HEK293 (cell line): ENCODE measurements around the gene BCCIP.

Source experiments
- BCL11A ChIP-seq: fragments of 450-650 bp; formaldehyde crosslinking; IDR thresholded peaks from 2 replicates; pipeline ENCODE4 v1.5.1; 2016; ENCODE audit warnings: low read depth, missing biosample characterization, missing genetic modification characterization
- KLF8 ChIP-seq: fragments of 450-650 bp; formaldehyde crosslinking; IDR thresholded peaks from 2 replicates; pipeline ENCODE4 v1.5.1; 2016; ENCODE audit warnings: missing biosample characterization, missing genetic modification characterization
- OVOL3 ChIP-seq: fragments of 450-650 bp; formaldehyde crosslinking; IDR thresholded peaks from 2 replicates; pipeline ENCODE4 v1.5.1; 2016; ENCODE audit warnings: missing biosample characterization, missing genetic modification characterization
- PRDM1 ChIP-seq: fragments of 450-650 bp; formaldehyde crosslinking; IDR thresholded peaks from 2 replicates; pipeline ENCODE4; 2016; ENCODE audit warnings: missing biosample characterization, missing genetic modification characterization
- SALL2 ChIP-seq: fragments of 450-650 bp; formaldehyde crosslinking; IDR thresholded peaks from 2 replicates; pipeline ENCODE4 v1.5.0; 2017; ENCODE audit warnings: missing biosample characterization, mild to moderate bottlenecking, missing genetic modification characterization, borderline replicate concordance
- SP3 ChIP-seq: fragments of 450-650 bp; formaldehyde crosslinking; IDR thresholded peaks from 2 replicates; pipeline ENCODE4 v1.5.1; 2016; ENCODE audit warnings: missing biosample characterization, missing genetic modification characterization
- ZBTB48 ChIP-seq: fragments of 450-650 bp; formaldehyde crosslinking; IDR thresholded peaks from 2 replicates; pipeline ENCODE4 v1.5.1; 2016; ENCODE audit warnings: missing biosample characterization, missing genetic modification characterization
- ZFP69B ChIP-seq: fragments of 450-650 bp; formaldehyde crosslinking; IDR thresholded peaks from 2 replicates; pipeline ENCODE4 v1.5.1; 2016; ENCODE audit warnings: missing biosample characterization, missing genetic modification characterization
- ZNF350 ChIP-seq: fragments of 450-650 bp; formaldehyde crosslinking; IDR thresholded peaks from 2 replicates; pipeline ENCODE4 v1.5.0; 2017; ENCODE audit warnings: missing biosample characterization, mild to moderate bottlenecking, missing genetic modification characterization
- ZNF366 ChIP-seq: fragments of 450-650 bp; formaldehyde crosslinking; conservative IDR thresholded peaks from 2 replicates; pipeline ENCODE4 v1.5.1; 2016; ENCODE audit warnings: missing biosample characterization, missing genetic modification characterization
- ZNF558 ChIP-seq: fragments of 450-650 bp; formaldehyde crosslinking; IDR thresholded peaks from 2 replicates; pipeline ENCODE4 v1.5.1; 2016; ENCODE audit warnings: missing biosample characterization, missing genetic modification characterization
- ZNF560 ChIP-seq: fragments of 450-650 bp; formaldehyde crosslinking; IDR thresholded peaks from 2 replicates; pipeline ENCODE4 v1.5.1; 2017; ENCODE audit warnings: missing biosample characterization, missing genetic modification characterization, borderline replicate concordance
- ZNF561 ChIP-seq: fragments of 450-650 bp; IDR thresholded peaks from 2 replicates; pipeline ENCODE4 v1.5.1; 2018; ENCODE audit warnings: missing biosample characterization, missing genetic modification characterization, borderline replicate concordance
- ZNF626 ChIP-seq: fragments of 450-650 bp; sonication (Bioruptor Pico); formaldehyde crosslinking; IDR thresholded peaks from 2 replicates; pipeline ENCODE4 v1.5.1; 2018; ENCODE audit warnings: missing biosample characterization, missing genetic modification characterization, inconsistent platforms
- ZNF785 ChIP-seq: fragments of 450-650 bp; formaldehyde crosslinking; IDR thresholded peaks from 2 replicates; pipeline ENCODE4 v1.5.1; 2016; ENCODE audit warnings: missing biosample characterization, missing genetic modification characterization
- ZNF791 ChIP-seq: fragments of 450-650 bp; formaldehyde crosslinking; IDR thresholded peaks from 2 replicates; pipeline ENCODE4 v1.5.1; 2016; ENCODE audit warnings: missing biosample characterization, missing genetic modification characterization
- ZNF843 ChIP-seq: fragments of 450-650 bp; formaldehyde crosslinking; IDR thresholded peaks from 2 replicates; pipeline ENCODE4 v1.5.1; 2016; ENCODE audit warnings: missing biosample characterization, missing genetic modification characterization
- TF ChIP-seq, protein P1 (sequence below): fragments of 450-650 bp; formaldehyde crosslinking; IDR thresholded peaks from 2 replicates; pipeline ENCODE4 v1.5.1; 2016; ENCODE audit warnings: missing biosample characterization, missing genetic modification characterization
- TF ChIP-seq, protein P2 (sequence below): fragments of 450-650 bp; formaldehyde crosslinking; IDR thresholded peaks from 2 replicates; pipeline ENCODE4 v1.5.1; 2016; ENCODE audit warnings: missing biosample characterization, missing genetic modification characterization
- TF ChIP-seq, protein P3 (sequence below): fragments of 450-650 bp; formaldehyde crosslinking; IDR thresholded peaks from 2 replicates; pipeline ENCODE4 v1.5.1; 2017; ENCODE audit warnings: missing biosample characterization, missing genetic modification characterization
- TF ChIP-seq, protein P4 (sequence below): fragments of 450-650 bp; formaldehyde crosslinking; IDR thresholded peaks from 2 replicates; pipeline ENCODE4 v1.5.1; 2016; ENCODE audit warnings: missing biosample characterization, missing genetic modification characterization
- TF ChIP-seq, protein P5 (sequence below): fragments of 450-650 bp; formaldehyde crosslinking; IDR thresholded peaks from 2 replicates; pipeline ENCODE4 v1.5.1; 2016; ENCODE audit warnings: missing biosample characterization, missing genetic modification characterization
- TF ChIP-seq, protein P6 (sequence below): fragments of 450-650 bp; formaldehyde crosslinking; IDR thresholded peaks from 2 replicates; pipeline ENCODE4 v1.5.1; 2016; ENCODE audit warnings: missing biosample characterization, missing genetic modification characterization

The BCCIP gene

DNA sequence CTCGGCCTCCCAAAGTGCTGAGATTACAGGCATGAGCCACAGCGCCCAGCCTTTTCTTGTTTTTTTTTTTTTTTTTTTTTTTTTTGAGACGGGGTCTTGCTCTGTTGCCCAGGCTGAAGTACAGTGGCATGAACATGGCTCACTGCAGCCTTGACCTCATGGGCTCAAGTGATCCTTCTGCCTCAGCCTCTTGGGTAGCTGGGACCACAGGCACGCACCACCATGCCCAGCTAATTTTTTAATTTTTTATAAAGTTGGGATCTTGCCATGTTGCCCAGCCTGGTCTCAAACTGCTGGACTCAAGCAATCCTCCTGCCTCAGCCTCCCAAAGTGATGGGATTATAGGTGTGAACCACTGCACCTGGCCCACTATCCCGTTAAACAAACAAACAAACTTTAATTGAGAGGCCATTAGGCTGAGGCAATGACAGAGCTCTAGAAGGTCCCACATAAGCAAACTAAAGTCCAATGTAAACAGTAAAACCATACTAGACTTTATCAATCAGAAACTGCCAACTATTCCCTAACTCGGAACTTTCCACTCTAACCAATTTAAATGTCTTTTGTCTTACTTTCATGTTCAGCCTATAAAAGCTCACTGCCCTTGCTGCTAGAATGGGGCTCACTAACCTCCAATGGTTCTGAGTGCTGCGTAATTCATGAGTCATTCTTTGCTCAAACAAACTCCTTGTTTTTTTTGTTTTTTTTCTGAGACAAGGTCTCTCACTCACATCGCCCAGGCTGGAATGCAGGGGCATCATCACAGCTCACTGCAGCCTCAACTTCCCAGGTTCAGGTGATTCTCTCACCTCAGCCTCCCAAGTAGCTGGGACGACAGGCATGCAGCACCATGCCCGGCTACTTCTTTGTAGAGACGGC is 55.9 kb downstream of the BCCIP start (continued):
- TF ChIP-seq, protein P1, sequence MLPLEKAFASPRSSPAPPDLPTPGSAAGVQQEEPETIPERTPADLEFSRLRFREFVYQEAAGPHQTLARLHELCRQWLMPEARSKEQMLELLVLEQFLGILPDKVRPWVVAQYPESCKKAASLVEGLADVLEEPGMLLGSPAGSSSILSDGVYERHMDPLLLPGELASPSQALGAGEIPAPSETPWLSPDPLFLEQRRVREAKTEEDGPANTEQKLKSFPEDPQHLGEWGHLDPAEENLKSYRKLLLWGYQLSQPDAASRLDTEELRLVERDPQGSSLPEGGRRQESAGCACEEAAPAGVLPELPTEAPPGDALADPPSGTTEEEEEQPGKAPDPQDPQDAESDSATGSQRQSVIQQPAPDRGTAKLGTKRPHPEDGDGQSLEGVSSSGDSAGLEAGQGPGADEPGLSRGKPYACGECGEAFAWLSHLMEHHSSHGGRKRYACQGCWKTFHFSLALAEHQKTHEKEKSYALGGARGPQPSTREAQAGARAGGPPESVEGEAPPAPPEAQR (tag by site-specific recombination) = no peak
- TF ChIP-seq SP3 (peak; percentile 25; the same call in 1 of the 2 replicates), ZNF561 (tag by site-specific recombination) (no peak), ZNF785 (tag by site-specific recombination) (no peak), ZNF560 (no peak), ZNF558 (tag by site-specific recombination) (no peak), SALL2 (tag by site-specific recombination) (no peak), ZNF791 (tag by site-specific recombination) (no peak), BCL11A (tag by site-specific recombination) (no peak), ZNF843 (tag by site-specific recombination) (peak; percentile 48; the same call in 1 of the 2 replicates), ZBTB48 (tag by site-specific recombination) (no peak; the same call in 1 of the 2 replicates), PRDM1 (tag by site-specific recombination) (peak; percentile 64; the same call in 1 of the 2 replicates), ZNF626 (tag by site-specific recombination) (no peak), ZNF350 (tag by site-specific recombination) (no peak), ZFP69B (tag by site-specific recombination) (0 out of 2 replicates have a peak, but pooled peaks have one; percentile 31), OVOL3 (tag by site-specific recombination) (peak; percentile 83; the same call in 1 of the 2 replicates), KLF8 (tag by site-specific recombination) (no peak), ZNF366 (peak; percentile 64)
- TF ChIP-seq, protein P2, sequence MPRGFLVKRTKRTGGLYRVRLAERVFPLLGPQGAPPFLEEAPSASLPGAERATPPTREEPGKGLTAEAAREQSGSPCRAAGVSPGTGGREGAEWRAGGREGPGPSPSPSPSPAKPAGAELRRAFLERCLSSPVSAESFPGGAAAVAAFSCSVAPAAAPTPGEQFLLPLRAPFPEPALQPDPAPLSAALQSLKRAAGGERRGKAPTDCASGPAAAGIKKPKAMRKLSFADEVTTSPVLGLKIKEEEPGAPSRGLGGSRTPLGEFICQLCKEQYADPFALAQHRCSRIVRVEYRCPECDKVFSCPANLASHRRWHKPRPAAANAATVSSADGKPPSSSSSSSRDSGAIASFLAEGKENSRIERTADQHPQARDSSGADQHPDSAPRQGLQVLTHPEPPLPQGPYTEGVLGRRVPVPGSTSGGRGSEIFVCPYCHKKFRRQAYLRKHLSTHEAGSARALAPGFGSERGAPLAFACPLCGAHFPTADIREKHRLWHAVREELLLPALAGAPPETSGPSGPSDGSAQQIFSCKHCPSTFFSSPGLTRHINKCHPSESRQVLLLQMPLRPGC (tag by site-specific recombination) = peak; percentile 66
- TF ChIP-seq, protein P3, sequence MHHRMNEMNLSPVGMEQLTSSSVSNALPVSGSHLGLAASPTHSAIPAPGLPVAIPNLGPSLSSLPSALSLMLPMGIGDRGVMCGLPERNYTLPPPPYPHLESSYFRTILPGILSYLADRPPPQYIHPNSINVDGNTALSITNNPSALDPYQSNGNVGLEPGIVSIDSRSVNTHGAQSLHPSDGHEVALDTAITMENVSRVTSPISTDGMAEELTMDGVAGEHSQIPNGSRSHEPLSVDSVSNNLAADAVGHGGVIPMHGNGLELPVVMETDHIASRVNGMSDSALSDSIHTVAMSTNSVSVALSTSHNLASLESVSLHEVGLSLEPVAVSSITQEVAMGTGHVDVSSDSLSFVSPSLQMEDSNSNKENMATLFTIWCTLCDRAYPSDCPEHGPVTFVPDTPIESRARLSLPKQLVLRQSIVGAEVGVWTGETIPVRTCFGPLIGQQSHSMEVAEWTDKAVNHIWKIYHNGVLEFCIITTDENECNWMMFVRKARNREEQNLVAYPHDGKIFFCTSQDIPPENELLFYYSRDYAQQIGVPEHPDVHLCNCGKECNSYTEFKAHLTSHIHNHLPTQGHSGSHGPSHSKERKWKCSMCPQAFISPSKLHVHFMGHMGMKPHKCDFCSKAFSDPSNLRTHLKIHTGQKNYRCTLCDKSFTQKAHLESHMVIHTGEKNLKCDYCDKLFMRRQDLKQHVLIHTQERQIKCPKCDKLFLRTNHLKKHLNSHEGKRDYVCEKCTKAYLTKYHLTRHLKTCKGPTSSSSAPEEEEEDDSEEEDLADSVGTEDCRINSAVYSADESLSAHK = peak; percentile 83
- TF ChIP-seq, protein P4, sequence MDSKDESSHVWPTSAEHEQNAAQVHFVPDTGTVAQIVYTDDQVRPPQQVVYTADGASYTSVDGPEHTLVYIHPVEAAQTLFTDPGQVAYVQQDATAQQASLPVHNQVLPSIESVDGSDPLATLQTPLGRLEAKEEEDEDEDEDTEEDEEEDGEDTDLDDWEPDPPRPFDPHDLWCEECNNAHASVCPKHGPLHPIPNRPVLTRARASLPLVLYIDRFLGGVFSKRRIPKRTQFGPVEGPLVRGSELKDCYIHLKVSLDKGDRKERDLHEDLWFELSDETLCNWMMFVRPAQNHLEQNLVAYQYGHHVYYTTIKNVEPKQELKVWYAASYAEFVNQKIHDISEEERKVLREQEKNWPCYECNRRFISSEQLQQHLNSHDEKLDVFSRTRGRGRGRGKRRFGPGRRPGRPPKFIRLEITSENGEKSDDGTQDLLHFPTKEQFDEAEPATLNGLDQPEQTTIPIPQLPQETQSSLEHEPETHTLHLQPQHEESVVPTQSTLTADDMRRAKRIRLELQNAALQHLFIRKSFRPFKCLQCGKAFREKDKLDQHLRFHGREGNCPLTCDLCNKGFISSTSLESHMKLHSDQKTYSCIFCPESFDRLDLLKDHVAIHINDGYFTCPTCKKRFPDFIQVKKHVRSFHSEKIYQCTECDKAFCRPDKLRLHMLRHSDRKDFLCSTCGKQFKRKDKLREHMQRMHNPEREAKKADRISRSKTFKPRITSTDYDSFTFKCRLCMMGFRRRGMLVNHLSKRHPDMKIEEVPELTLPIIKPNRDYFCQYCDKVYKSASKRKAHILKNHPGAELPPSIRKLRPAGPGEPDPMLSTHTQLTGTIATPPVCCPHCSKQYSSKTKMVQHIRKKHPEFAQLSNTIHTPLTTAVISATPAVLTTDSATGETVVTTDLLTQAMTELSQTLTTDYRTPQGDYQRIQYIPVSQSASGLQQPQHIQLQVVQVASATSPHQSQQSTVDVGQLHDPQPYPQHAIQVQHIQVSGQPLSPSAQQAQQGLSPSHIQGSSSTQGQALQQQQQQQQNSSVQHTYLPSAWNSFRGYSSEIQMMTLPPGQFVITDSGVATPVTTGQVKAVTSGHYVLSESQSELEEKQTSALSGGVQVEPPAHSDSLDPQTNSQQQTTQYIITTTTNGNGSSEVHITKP (tag by site-specific recombination) = peak; percentile 63
- TF ChIP-seq, protein P5, sequence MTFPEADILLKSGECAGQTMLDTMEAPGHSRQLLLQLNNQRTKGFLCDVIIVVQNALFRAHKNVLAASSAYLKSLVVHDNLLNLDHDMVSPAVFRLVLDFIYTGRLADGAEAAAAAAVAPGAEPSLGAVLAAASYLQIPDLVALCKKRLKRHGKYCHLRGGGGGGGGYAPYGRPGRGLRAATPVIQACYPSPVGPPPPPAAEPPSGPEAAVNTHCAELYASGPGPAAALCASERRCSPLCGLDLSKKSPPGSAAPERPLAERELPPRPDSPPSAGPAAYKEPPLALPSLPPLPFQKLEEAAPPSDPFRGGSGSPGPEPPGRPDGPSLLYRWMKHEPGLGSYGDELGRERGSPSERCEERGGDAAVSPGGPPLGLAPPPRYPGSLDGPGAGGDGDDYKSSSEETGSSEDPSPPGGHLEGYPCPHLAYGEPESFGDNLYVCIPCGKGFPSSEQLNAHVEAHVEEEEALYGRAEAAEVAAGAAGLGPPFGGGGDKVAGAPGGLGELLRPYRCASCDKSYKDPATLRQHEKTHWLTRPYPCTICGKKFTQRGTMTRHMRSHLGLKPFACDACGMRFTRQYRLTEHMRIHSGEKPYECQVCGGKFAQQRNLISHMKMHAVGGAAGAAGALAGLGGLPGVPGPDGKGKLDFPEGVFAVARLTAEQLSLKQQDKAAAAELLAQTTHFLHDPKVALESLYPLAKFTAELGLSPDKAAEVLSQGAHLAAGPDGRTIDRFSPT (tag by site-specific recombination) = peak; percentile 60; the same call in 1 of the 2 replicates
- TF ChIP-seq, protein P6, sequence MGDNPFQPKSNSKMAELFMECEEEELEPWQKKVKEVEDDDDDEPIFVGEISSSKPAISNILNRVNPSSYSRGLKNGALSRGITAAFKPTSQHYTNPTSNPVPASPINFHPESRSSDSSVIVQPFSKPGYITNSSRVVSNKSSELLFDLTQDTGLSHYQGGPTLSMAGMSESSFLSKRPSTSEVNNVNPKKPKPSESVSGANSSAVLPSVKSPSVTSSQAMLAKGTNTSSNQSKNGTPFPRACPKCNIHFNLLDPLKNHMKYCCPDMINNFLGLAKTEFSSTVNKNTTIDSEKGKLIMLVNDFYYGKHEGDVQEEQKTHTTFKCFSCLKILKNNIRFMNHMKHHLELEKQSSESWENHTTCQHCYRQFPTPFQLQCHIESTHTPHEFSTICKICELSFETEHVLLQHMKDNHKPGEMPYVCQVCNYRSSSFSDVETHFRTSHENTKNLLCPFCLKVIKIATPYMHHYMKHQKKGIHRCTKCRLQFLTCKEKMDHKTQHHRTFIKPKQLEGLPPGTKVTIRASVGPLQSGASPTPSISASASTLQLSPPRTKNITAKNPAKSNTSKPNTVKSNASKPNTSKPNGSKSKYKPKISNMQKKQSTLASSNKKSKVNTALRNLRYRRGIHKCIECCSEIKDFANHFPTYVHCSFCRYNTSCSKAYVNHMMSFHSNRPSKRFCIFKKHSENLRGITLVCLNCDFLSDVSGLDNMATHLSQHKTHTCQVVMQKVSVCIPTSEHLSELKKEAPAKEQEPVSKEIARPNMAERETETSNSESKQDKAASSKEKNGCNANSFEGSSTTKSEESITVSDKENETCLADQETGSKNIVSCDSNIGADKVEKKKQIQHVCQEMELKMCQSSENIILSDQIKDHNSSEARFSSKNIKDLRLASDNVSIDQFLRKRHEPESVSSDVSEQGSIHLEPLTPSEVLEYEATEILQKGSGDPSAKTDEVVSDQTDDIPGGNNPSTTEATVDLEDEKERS = no peak
